Gastrocnemius medialis (tissue), 4 donors: ENCODE measurements around the gene TRIM31. TPM values are rescaled to one million over a fixed set of nuclear protein-coding genes. Genes with fewer than 3 reads are reported as not detected.

ENCODE experiments used
- ATAC-seq, 2 donors: fragments of 150-250 bp; one replicate each; pipeline ENCODE4 v1.9.1; 2016
- DNase-seq, 2 donors: peaks; one replicate each; pipeline ENCODE4 v3.0.0-alpha.2; 2019
- H3K27ac ChIP-seq, 4 donors: fragments of 200-600 bp; sonication (generic); 1 replicate in 1 of 4; 2 replicates in 3 of 4; pipeline ENCODE4 v1.5.1; 2016 to 2018; ENCODE audit warnings: mild to moderate bottlenecking in 2 of 4, moderate library complexity in 1 of 4
- H3K27me3 ChIP-seq, 3 donors: fragments of 200-600 bp; sonication (generic) in 2 of 3; 1 replicate in 1 of 3; 2 replicates in 2 of 3; pipeline versions ENCODE4 v1.5.1 to v1.6.0; 2016 to 2019; ENCODE audit warnings: mild to moderate bottlenecking in 1 of 3, moderate library complexity in 1 of 3
- H3K36me3 ChIP-seq, 2 donors: fragments of 200-600 bp; sonication (generic) in 1 of 2; one replicate each; pipeline ENCODE4 v1.5.1; 2017 to 2018
- H3K4me1 ChIP-seq, 2 donors: fragments of 200-600 bp; sonication (generic) in 1 of 2; one replicate each; pipeline ENCODE4 v1.5.1; 2016 to 2017; ENCODE audit warnings: mild to moderate bottlenecking in 2 of 2
- H3K4me3 ChIP-seq, 4 donors: fragments of 200-600 bp; sonication (generic) in 3 of 4; 1 replicate in 1 of 4; 2 replicates in 3 of 4; pipeline ENCODE4 v1.5.1; 2016 to 2019; ENCODE audit warnings: mild to moderate bottlenecking in 2 of 4
- H3K9me3 ChIP-seq, 3 donors: fragments of 200-600 bp; sonication (generic) in 2 of 3; 1 replicate in 1 of 3; 2 replicates in 2 of 3; pipeline ENCODE4 v1.5.1; 2016 to 2019
- CTCF ChIP-seq, 5 experiments: fragments of 450-650 bp in 3 of 5; fragments of 200-600 bp in 2 of 5; sonication (generic) in 2 of 5; IDR thresholded peaks in 4 of 5; conservative IDR thresholded peaks in 1 of 5; 1 replicate in 4 of 5; 2 replicates in 1 of 5; pipeline ENCODE4 v1.5.1; 2016 to 2019; ENCODE audit warnings: antibody characterized with exemption in 5 of 5, mild to moderate bottlenecking in 3 of 5, moderate library complexity in 3 of 5
- POLR2A ChIP-seq, 2 donors: fragments of 450-650 bp; IDR thresholded peaks; one replicate each; pipeline ENCODE4 v1.6.1; 2017; ENCODE audit warnings: antibody characterized with exemption in 2 of 2, mild to moderate bottlenecking in 2 of 2, moderate library complexity in 2 of 2
- in situ Hi-C, 4 donors: fragments of 200-750 bp; cut with MboI; loops; one replicate each; pipeline versions ENCODE4 v1.15.0 to v1.8.0; 2017; ENCODE audit warnings: low sequenced_read_pairs in 4 of 4
- intact Hi-C: fragments of 100-400 bp; cut with DNase I; formaldehyde crosslinking; loops from one replicate; pipeline ENCODE4 v1.15.1; 2023; ENCODE audit warnings: low total_unique reads
- total RNA-seq, 4 donors: library from RNA; depleted of rRNA; stranded (reverse); fragments of >200 nt; gene quantifications; one replicate each; pipeline versions ENCODE4 v1.1.0 to v1.2.3, GENCODE V29; 2016

TRIM31 gene
- total RNA-seq, 4 donors from 2014 or later: 0.39 TPM; not detected in 3

DNA sequence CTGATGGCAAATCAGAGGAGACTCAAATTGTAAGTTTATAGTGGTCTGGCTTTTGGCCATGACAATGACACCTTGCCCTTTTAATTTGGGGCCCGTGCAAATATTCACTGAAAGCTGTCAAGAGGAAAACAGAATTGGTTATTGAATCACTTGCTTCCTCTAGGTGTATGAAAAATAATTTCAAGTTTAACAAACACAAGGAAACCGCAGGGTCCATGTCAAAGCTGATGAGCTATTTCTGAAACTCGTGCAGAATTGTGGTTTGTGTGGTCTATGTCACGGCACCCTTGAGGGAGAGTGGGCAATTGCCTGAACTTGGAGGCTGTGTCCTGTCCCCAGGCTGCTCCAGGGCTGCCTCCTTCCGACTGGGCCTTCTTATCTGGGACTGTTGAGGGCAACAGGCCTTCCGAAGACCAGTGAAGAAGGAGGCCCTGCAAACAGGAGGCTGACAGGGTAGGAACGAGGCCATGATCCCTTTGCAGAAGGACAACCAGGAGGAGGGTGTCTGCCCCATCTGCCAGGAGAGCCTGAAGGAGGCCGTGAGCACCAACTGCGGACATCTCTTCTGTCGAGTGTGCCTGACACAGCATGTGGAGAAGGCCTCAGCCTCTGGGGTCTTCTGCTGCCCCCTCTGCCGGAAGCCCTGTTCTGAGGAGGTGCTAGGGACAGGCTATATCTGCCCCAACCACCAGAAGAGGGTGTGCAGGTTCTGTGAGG is 23.8 kb upstream of the TRIM31 start:
- Histone ChIP-seq H3K4me3 (no peak overlapping the region), H3K36me3 (no peaks in the 10 kb centered on the region), H3K27me3 (peaks cover 0 to 9% (median 8%) of the 10 kb centered on the region in 3 donors), H3K4me1 (no peaks in the 10 kb centered on the region), H3K27ac (no peak overlapping the region), H3K9me3 (no peaks in the 10 kb centered on the region)
- in situ Hi-C loops (no loop called here), intact Hi-C loops (no loop called here)
- DNase-seq (no peak), ATAC-seq (no peak)
- TF ChIP-seq POLR2A (IDR thresholded peaks at IDR 0.05): no peak

DNA sequence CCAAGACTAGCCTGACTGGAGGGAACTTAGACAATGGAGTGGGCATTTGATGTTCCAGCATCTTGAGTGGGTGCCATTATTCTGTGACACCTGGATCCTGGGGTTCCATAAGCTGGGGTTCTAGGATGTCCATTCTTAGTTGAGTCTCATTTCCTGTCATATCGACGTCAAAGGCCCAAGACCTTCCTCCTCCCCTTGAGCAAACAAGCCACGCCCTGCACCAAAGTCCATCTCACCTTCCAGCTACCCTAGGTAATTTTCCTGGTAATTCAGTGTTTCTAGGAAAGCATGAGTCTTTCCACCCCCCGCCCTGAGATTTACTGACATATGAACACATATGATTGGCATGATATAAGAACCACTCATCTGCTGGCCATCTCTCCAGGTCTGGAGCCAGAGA is 22.9 kb upstream of the TRIM31 start, which contains the start of gene TRIM40:
Gene TRIM40 (plus strand): TSS at position 384 of the 400 bp plus-strand sequence. CDS start 897 bp downstream, outside the sequence.
- Histone ChIP-seq H3K9me3 (no peaks in the 10 kb centered on the region), H3K4me3 (no peak within 1 kb of the TSS), H3K27me3 (peaks cover 1 to 15% (median 9%) of the 10 kb centered on the region in 3 donors), H3K36me3 (no peaks in the 10 kb centered on the region), H3K27ac (no peak within 1 kb of the TSS), H3K4me1 (no peaks in the 10 kb centered on the region)
- intact Hi-C loops: no loop called here
- DNase-seq: no peak
- TF ChIP-seq POLR2A (IDR thresholded peaks at IDR 0.05) (no peak), CTCF (IDR thresholded peaks at IDR 0.05 in 4 of 5, conservative IDR thresholded peaks at IDR 0.05 in 1 of 5) (no peak)
- ATAC-seq: no peak
- in situ Hi-C loops: no loop called here

GRCh38 chr6:30135147-30135546 is 22.3 kb upstream of the TRIM31 start:
- no peak for ATAC-seq
- Histone ChIP-seq H3K4me1 (no peaks in the 10 kb centered on the region), H3K27me3 (peaks cover 5 to 21% (median 15%) of the 10 kb centered on the region in 3 donors), H3K9me3 (no peaks in the 10 kb centered on the region), H3K27ac (no peak overlapping the region), H3K4me3 (no peak overlapping the region), H3K36me3 (no peaks in the 10 kb centered on the region)
- in situ Hi-C loops: no loop called here
- TF ChIP-seq POLR2A (IDR thresholded peaks at IDR 0.05): no peak
- TF ChIP-seq CTCF (IDR thresholded peaks at IDR 0.05 in 4 of 5, conservative IDR thresholded peaks at IDR 0.05 in 1 of 5): no peak
- intact Hi-C loops: no loop called here
- no peak for DNase-seq

- no peaks in the 10 kb centered on the region for H3K9me3 ChIP-seq
- in situ Hi-C loops (no loop called here), intact Hi-C loops (loop anchor here (1.0 kb wide), 1 partner anchor 29 kb away; no protein-coding TSS in a partner anchor)
- H3K27me3 ChIP-seq: peaks cover 36 to 51% (median 46%) of the 10 kb centered on the region in 3 donors
- TF ChIP-seq CTCF (IDR thresholded peaks at IDR 0.05 in 4 of 5, conservative IDR thresholded peaks at IDR 0.05 in 1 of 5) (no peak), POLR2A (IDR thresholded peaks at IDR 0.05) (no peak)
- ATAC-seq: no peak
- DNase-seq: no peak
- H3K4me1 ChIP-seq: peaks cover 4 to 10% of the 10 kb centered on the region in 2 donors
- H3K4me3 ChIP-seq: no peak overlapping the region
- H3K36me3 ChIP-seq: no peaks in the 10 kb centered on the region
- H3K27ac ChIP-seq: no peak overlapping the region
Measured at GRCh38 chr6:30131947-30132497, 19.1 kb upstream of the TRIM31 start.
